DMS153 treated with DMSO at 0.1 percent for 48 hours (cell line): ENCODE results near the gene IFI30.

Source experiments
- DNase-seq: peaks from one replicate; lab custom pipeline; 2025; ENCODE audit not compliant: unreplicated experiment; lab: John Stamatoyannopoulos, UW

IFI30 gene

DNA sequence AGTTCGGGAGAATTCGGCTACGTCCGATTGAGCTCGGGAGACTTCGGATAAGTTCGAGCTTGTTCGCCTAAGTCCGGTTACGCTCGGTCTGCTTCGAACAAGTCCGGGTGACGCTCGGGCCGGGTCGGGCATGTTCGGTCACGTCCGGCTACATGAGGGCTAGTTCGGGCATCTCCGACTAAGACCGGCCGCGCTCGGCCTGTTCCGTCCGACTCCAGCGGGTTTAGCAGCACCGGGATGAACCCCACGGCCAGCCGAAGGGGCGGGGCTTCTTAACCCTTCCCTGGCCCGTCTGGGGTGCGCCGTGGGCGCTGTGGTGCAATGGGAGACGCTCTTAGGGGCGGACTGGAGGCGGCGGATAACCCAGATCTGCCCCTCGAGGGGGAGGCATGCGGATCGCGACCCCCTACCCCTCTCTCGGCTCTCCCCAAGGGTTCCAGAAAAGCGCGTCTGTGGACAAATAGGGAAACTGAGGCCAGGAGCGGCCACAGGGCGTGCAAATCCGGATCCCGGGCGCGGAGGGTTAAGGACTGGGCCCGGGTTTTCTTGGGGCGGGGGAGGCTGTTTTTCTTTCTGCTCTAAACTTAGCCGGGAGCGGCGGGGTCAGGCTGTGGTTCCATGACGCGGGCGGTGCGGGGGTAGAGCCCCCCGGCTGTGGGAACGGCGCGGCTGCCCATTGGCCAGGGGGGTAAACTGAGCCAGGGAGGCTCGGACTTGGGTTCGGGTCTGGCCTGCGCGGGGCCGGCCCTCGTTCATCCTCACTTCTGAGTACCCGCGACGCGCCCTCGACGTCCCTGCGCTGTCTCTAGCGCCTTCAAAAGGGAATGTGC is 51.1 kb downstream of the IFI30 start:
- peak; percentile 84 for DNase-seq

DNA sequence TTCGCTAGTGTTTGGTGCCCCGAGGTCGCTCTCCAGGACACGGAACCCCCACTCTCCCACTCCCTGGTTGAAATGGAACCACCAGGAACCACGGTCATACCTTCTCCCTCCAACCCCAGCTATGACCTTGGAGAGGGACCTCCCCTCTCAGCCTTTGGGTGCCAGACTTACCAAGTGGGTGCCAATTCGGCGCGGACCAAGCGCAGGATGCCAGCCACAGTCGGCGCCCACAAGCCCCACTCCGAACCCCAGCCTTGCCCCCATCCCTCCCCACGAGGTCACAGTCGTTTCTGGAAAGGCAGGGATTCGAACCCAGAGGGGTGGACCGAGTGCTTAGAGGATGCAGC is 51.7 kb downstream of the IFI30 start:
- DNase-seq: no peak

- no peak for DNase-seq
These were observed 52.3 kb downstream of the IFI30 start, which contains the start of gene PDE4C for GRCh38 chr19:18225702-18226468. Gene PDE4C (minus strand): TSS chr19:18226438. CDS start chr19:18226415, 23 bp downstream.

DNA sequence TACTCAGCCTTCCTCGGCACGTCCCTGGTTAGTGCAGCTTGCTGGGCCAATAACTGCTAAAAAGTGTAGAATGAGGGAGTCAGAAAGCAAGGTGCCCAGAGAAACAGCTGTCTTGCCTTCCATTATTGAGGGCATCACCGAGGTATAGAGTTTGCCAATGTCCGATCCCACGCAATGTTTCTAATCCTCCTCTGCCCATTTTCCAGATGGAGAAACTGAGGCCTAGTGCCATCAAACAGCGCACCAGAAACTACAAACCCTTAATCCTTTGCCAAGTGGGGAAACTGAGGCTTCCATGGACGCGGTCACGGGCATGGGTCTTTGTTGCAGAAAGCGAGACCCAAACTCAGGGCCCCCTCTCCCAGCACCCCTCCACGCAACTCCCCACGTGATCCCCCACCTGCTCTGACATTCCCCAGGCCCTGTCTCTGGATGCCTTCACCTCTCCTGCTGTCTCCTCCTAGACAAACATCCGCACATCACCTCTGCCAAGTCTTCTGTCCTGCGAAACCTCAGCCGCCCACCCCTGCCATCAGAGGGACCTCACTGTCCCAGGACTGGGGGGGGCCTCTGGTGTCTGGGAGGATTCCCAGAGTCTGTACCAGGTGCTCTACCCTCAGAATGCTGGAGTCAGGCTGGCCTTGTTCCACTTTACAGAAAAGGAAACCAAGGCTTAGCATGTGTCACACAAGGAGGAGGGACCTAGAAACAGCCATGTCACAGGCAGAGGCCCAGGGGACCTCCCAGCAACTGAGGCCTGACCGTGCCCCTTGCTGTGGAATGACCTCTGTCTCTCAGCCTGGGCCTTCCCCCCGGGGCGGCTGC is 53.6 kb downstream of the IFI30 start:
- no peak for DNase-seq
